ENCODE results near the gene CMC2.

DNA sequence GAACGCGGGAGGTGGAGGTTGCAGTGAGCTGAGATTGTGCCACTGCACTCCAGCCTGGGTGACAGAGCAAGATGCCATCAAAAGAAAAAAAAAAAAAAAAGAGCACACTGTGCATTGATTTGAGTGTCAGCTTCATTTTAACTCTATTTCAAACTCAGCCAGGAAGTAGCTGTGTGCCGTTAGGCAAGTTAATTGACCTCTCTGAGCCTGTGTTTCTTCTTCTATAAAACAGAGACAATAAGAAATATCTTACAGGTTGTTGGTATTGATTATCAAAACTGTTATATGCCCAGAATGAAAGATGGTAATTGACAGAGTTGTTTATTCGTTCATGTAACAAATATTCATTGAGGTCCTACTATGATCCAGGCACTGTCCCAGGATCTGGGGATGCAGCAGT is 83.3 kb downstream of the CMC2 start:
- TF ChIP-seq, protein P1, sequence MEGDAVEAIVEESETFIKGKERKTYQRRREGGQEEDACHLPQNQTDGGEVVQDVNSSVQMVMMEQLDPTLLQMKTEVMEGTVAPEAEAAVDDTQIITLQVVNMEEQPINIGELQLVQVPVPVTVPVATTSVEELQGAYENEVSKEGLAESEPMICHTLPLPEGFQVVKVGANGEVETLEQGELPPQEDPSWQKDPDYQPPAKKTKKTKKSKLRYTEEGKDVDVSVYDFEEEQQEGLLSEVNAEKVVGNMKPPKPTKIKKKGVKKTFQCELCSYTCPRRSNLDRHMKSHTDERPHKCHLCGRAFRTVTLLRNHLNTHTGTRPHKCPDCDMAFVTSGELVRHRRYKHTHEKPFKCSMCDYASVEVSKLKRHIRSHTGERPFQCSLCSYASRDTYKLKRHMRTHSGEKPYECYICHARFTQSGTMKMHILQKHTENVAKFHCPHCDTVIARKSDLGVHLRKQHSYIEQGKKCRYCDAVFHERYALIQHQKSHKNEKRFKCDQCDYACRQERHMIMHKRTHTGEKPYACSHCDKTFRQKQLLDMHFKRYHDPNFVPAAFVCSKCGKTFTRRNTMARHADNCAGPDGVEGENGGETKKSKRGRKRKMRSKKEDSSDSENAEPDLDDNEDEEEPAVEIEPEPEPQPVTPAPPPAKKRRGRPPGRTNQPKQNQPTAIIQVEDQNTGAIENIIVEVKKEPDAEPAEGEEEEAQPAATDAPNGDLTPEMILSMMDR (IDR thresholded peaks at IDR 0.05), result no peak
- TF ChIP-seq POLR2A (IDR thresholded peaks at IDR 0.05), result no peak

Measured in right lobe of liver (tissue), 4 donors.